Hepatocyte (in vitro differentiated cells): Measurements from ENCODE around the gene KCNMA1. TPM values are rescaled to one million over a fixed set of nuclear protein-coding genes. Genes with fewer than 3 reads are reported as not detected.

Experiments
- DNase-seq: peaks from one replicate; pipeline ENCODE4 v3.0.0-alpha.2; 2016; ENCODE audit warnings: low spot score
- H2AFZ ChIP-seq: fragments of 200-600 bp; sonication (generic); 2 replicates; pipeline ENCODE4 v1.6.0; 2016; ENCODE audit warnings: antibody characterized with exemption, mild to moderate bottlenecking
- H3K27ac ChIP-seq: fragments of 200-600 bp; sonication (generic); 2 replicates; pipeline ENCODE4 v1.5.1; 2016; ENCODE audit warnings: mild to moderate bottlenecking
- H3K27me3 ChIP-seq: fragments of 200-600 bp; sonication (generic); 2 replicates; pipeline ENCODE4 v1.6.1; 2016
- H3K36me3 ChIP-seq: fragments of 200-600 bp; sonication (generic); replicated peaks from 2 replicates; pipeline ENCODE4 v1.5.1; 2016; ENCODE audit warnings: low read depth; ENCODE audit not compliant: insufficient read depth
- H3K4me1 ChIP-seq: fragments of 200-600 bp; sonication (generic); 2 replicates; pipeline ENCODE4 v1.5.1; 2016; ENCODE audit warnings: mild to moderate bottlenecking, moderate library complexity; ENCODE audit not compliant: insufficient read depth
- H3K4me2 ChIP-seq: fragments of 200-600 bp; sonication (generic); 2 replicates; pipeline ENCODE4 v1.6.0; 2016
- H3K4me3 ChIP-seq: fragments of 200-600 bp; sonication (generic); 2 replicates; pipeline ENCODE4 v1.5.1; 2016; ENCODE audit warnings: mild to moderate bottlenecking
- H3K79me2 ChIP-seq: fragments of 200-600 bp; sonication (generic); 2 replicates; pipeline ENCODE4 v1.6.0; 2017; ENCODE audit warnings: mild to moderate bottlenecking
- H3K9me2 ChIP-seq: fragments of 200-600 bp; sonication (generic); replicated peaks from 2 replicates; pipeline ENCODE4 v1.6.0; 2017; ENCODE audit warnings: mild to moderate bottlenecking; ENCODE audit not compliant: insufficient read depth
- H3K9me3 ChIP-seq: fragments of 200-600 bp; sonication (generic); 2 replicates; pipeline ENCODE4 v1.5.1; 2016; ENCODE audit warnings: low read depth, mild to moderate bottlenecking
- H4K20me1 ChIP-seq: fragments of 200-600 bp; sonication (generic); 2 replicates; pipeline ENCODE4 v1.6.0; 2016; ENCODE audit warnings: mild to moderate bottlenecking; ENCODE audit not compliant: insufficient read depth, poor library complexity, severe bottlenecking
- CTCF ChIP-seq: fragments of 200-600 bp; sonication (generic); IDR thresholded peaks from 2 replicates; pipeline ENCODE4 v1.5.1; 2016; ENCODE audit warnings: antibody characterized with exemption, mild to moderate bottlenecking; ENCODE audit not compliant: poor library complexity
- EZH2 ChIP-seq: fragments of 200-600 bp; sonication (generic); IDR thresholded peaks from 2 replicates; pipeline ENCODE4 v1.6.1; 2016; ENCODE audit warnings: antibody characterized with exemption, mild to moderate bottlenecking, borderline replicate concordance
- EZH2phosphoT487 ChIP-seq: fragments of 200-600 bp; sonication (generic); IDR thresholded peaks from one replicate; pipeline ENCODE4 v1.6.1; 2018; ENCODE audit warnings: antibody characterized with exemption, mild to moderate bottlenecking, low read depth, moderate library complexity; ENCODE audit not compliant: unreplicated experiment, severe bottlenecking
- WGBS: methylation state at CpG from one replicate; pipeline ENCODE4 v1.1.6; 2016; ENCODE audit warnings: low lambda C conversion rate; ENCODE audit errors: missing lambda C conversion rate; 5-methylcytosine and 5-hydroxymethylcytosine counted together
- polyA plus RNA-seq: library from polyadenylated mRNA; unstranded; fragments of >200 nt; fragmentation: Nextera tagmentation; extraction: Ambion mirVana; gene quantifications from 2 replicates; pipeline ENCODE4 v1.2.1, GENCODE V29; 2016
- total RNA-seq: library from RNA; depleted of rRNA; stranded (reverse); fragments of >200 nt; gene quantifications from 2 replicates; pipeline ENCODE4 v1.2.3, GENCODE V29; 2014

The KCNMA1 gene
- total and polyA plus RNA-seq, 2 experiments from 2014 or later = 42.6 to 73.3 TPM

- Histone ChIP-seq H3K27ac (no peak overlapping the region), H3K4me3 (no peak overlapping the region), H3K9me2 (no peaks in the 10 kb centered on the region), H3K4me1 (no peaks in the 10 kb centered on the region), H2AFZ (no peak overlapping the region), H3K27me3 (no peaks in the 10 kb centered on the region), H3K79me2 (no peaks in the 10 kb centered on the region), H4K20me1 (no peaks in the 10 kb centered on the region), H3K9me3 (no peaks in the 10 kb centered on the region), H3K36me3 (no peaks in the 10 kb centered on the region), H3K4me2 (no peak overlapping the region)
- WGBS = 92% methylated on average over 2 of the region's 2 CpGs
- no peak for DNase-seq
- TF ChIP-seq EZH2phosphoT487 (no peak), EZH2 (no peak), CTCF (no peak)
Observed at GRCh38 chr10:77023396-77023795, 614.2 kb downstream of the KCNMA1 start.

GRCh38 chr10:77022671-77023070, 614.9 kb downstream of the KCNMA1 start:
- TF ChIP-seq EZH2phosphoT487 = no peak
- no peak for TF ChIP-seq CTCF
- TF ChIP-seq EZH2 = no peak

GRCh38 chr10:77021966-77022490, 615.6 kb downstream of the KCNMA1 start:
- Histone ChIP-seq H3K79me2 (no peaks in the 10 kb centered on the region), H3K36me3 (no peaks in the 10 kb centered on the region), H3K9me2 (no peaks in the 10 kb centered on the region), H4K20me1 (no peaks in the 10 kb centered on the region), H3K4me2 (no peak overlapping the region), H3K27me3 (no peaks in the 10 kb centered on the region), H3K4me1 (no peaks in the 10 kb centered on the region), H2AFZ (no peak overlapping the region), H3K27ac (no peak overlapping the region), H3K4me3 (no peak overlapping the region), H3K9me3 (no peaks in the 10 kb centered on the region)
- no peak for TF ChIP-seq CTCF
- no peak for TF ChIP-seq EZH2phosphoT487
- TF ChIP-seq EZH2 = no peak
- DNase-seq = no peak
- 77% methylated on average over 4 of the region's 4 CpGs for WGBS

More at GRCh38 chr10:77022671-77023070, 614.9 kb downstream of the KCNMA1 start:
- no peaks in the 10 kb centered on the region for H3K9me3 ChIP-seq
- H4K20me1 ChIP-seq = no peaks in the 10 kb centered on the region
- H3K4me2 ChIP-seq = no peak overlapping the region
- H3K27me3 ChIP-seq = no peaks in the 10 kb centered on the region
- 94% methylated on average over 4 of the region's 4 CpGs for WGBS
- no peaks in the 10 kb centered on the region for H3K36me3 ChIP-seq
- no peaks in the 10 kb centered on the region for H3K4me1 ChIP-seq
- no peak for DNase-seq
- no peak overlapping the region for H3K27ac ChIP-seq
- no peak overlapping the region for H2AFZ ChIP-seq
- H3K79me2 ChIP-seq = no peaks in the 10 kb centered on the region
- H3K4me3 ChIP-seq = no peak overlapping the region
- no peaks in the 10 kb centered on the region for H3K9me2 ChIP-seq
